Thyroid gland (tissue), 4 donors: Measurements from ENCODE around the gene ST8SIA1.

Experiments
- CTCF ChIP-seq, 6 experiments: fragments of 200-600 bp in 3 of 6; fragments of 450-650 bp in 3 of 6; sonication (generic) in 3 of 6; IDR thresholded peaks; one replicate each; pipeline ENCODE4 v1.5.1; 2016 to 2019; ENCODE audit warnings: antibody characterized with exemption in 6 of 6, mild to moderate bottlenecking in 2 of 6, inconsistent platforms in 1 of 6, moderate library complexity in 1 of 6
- POLR2A ChIP-seq, 2 donors: fragments of 450-650 bp; IDR thresholded peaks; one replicate each; pipeline ENCODE4 v1.6.1; 2017; ENCODE audit warnings: antibody characterized with exemption in 2 of 2, mild to moderate bottlenecking in 2 of 2, moderate library complexity in 1 of 2

- TF ChIP-seq CTCF (IDR thresholded peaks at IDR 0.05) (no peak), POLR2A (IDR thresholded peaks at IDR 0.05) (no peak)
Observed at GRCh38 chr12:22361785-22362184, 27.3 kb upstream of the ST8SIA1 start.
